GM12874 (cell line): ENCODE results near the gene ZC3HAV1.

ENCODE experiments used
- CTCF ChIP-seq: IDR thresholded peaks from 2 replicates; pipeline ENCODE4 v1.5.1; 2011; ENCODE audit warnings: low read depth, mild to moderate bottlenecking, control low read depth, low read length, moderate library complexity; ENCODE audit not compliant: insufficient read depth

The ZC3HAV1 gene

DNA sequence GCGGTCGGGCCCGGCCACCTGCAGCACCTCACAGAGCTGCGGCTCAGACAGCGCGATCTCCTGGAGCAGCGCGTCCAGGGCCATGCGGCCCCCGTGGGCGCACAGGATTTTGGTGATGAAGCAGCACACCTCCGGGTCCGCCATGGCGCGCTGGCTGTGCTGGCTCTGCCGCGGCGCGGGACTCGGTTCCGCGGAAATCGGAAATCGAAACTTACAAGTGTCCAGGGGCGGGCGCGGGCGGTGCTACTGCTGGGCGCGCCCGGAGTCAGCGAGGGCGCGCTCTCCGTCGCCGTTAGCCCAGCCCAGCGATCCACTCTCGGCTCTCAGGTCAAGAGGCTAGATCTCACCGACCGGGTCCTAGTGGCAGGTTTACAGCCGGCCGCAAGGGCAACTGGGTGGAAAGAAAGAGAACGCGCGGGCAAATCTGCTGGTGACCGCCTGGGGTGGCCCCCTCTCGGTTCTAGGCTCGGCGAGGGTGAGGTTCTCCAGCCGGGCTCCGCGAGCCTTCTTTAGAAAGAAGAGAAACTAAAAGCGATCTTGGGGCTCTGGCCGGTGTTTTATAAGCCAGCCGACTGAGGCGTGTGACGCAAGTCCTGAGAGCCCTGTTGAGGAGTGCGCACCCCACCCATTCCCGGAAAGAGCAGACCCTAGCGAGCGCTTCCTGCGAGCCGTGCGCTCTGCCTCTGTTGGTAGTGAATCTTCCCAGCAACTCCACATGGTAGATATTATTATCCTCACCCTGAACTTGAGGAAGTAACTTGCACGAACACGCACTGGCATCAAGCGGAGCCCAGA, at the start of gene ZC3HAV1:
TSS of gene ZC3HAV1 (minus strand) at position 533 of the 795 bp plus-strand sequence. CDS start at position 144, 389 bp downstream.
- no peak for TF ChIP-seq CTCF

GRCh38 chr7:139153832-139154231, 44.3 kb upstream of the ZC3HAV1 start:
- TF ChIP-seq CTCF = no peak

DNA sequence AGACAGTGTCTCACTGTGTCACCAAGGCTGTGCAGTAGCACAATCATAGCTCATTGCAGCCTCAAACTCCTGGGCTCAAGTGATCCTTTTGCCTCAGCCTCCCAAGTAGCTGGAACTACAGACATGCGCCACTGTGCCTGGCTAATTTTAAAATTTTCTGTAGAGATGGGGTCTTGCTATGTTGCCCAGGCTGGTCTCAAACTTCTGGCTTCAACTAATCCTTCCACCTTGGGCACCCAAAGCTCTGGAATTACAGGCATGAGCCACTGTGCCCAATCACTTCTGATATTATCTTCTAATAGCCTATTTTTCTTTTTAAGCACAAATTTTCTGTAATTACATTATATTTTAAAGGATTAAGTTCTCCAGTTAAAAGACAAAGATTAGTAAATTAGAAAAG, 42.6 kb upstream of the ZC3HAV1 start:
- TF ChIP-seq CTCF = no peak

- TF ChIP-seq CTCF = no peak
These were observed 29.6 kb upstream of the ZC3HAV1 start for GRCh38 chr7:139139150-139139549.

GRCh38 chr7:139133335-139134139, 24.0 kb upstream of the ZC3HAV1 start:
- no peak for TF ChIP-seq CTCF

GRCh38 chr7:139132887-139133286, 23.4 kb upstream of the ZC3HAV1 start:
- TF ChIP-seq CTCF = no peak

GRCh38 chr7:139131601-139132041, 22.1 kb upstream of the ZC3HAV1 start:
- no peak for TF ChIP-seq CTCF
